A673 (cell line): ENCODE data around the gene HS3ST3B1.

Experiments used
- EZH2 ChIP-seq: fragments of 200-600 bp; sonication (generic); IDR thresholded peaks from 2 replicates; pipeline ENCODE4 v1.6.1; 2017; ENCODE audit warnings: borderline replicate concordance, low read depth, mild to moderate bottlenecking, mixed read lengths, antibody characterized with exemption, low read length; ENCODE audit not compliant: poor library complexity, severe bottlenecking
- TF ChIP-seq, protein P1 (sequence below): fragments of 300-800, 200-600 bp; sonication (generic); conservative IDR thresholded peaks from 2 replicates; pipeline ENCODE4 v1.5.1; 2017; ENCODE audit warnings: low read depth, mild to moderate bottlenecking, antibody characterized with exemption, low read length, moderate library complexity, mixed read lengths

DNA sequence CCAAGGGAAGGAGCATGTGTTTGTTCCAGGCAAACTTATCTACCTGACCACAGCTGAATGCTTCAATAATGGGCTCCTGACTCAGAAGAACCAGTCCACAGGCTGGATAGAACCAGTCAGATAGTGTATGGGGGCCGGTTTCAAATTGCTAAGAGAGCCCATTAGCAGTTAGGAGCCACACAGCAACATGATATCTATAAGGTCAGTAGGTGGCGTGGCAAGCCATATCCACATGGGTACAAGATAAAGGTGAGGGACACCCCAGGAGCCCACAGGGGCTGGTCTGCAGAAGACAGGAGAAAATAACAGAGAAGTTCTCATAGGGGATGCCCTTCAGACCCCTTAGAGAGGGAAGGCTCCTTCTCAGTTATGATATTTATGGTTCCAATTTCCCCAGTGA, 32.6 kb upstream of the HS3ST3B1 start:
- TF ChIP-seq, protein P1, sequence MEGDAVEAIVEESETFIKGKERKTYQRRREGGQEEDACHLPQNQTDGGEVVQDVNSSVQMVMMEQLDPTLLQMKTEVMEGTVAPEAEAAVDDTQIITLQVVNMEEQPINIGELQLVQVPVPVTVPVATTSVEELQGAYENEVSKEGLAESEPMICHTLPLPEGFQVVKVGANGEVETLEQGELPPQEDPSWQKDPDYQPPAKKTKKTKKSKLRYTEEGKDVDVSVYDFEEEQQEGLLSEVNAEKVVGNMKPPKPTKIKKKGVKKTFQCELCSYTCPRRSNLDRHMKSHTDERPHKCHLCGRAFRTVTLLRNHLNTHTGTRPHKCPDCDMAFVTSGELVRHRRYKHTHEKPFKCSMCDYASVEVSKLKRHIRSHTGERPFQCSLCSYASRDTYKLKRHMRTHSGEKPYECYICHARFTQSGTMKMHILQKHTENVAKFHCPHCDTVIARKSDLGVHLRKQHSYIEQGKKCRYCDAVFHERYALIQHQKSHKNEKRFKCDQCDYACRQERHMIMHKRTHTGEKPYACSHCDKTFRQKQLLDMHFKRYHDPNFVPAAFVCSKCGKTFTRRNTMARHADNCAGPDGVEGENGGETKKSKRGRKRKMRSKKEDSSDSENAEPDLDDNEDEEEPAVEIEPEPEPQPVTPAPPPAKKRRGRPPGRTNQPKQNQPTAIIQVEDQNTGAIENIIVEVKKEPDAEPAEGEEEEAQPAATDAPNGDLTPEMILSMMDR, result no peak
- TF ChIP-seq EZH2, result no peak
